GM12878 (cell line): ENCODE data around the gene THAP2. TPM values are rescaled to one million over a fixed set of nuclear protein-coding genes. Genes with fewer than 3 reads are reported as not detected.

Experiments
- ATAC-seq: fragments of 200-7000 bp; cut with Tn5 transposase; 3 replicates; pipeline ENCODE4 v1.9.1; 2020; ENCODE audit warnings: mild to moderate bottlenecking, moderate library complexity
- BruUV-seq: library from RNA; stranded (reverse); fragments of 400-500 nt; replicated peaks from 2 replicates; lab custom pipeline; 2021; lab: Mats Ljungman, UMichigan
- CTCF ChIA-PET: fragments of 300-600 bp; sonication (Branson Sonifier 250); formaldehyde crosslinking; extraction: SDS; loops from one replicate; lab custom pipeline; 2021; ENCODE audit warnings: inconsistent platforms; lab: Yijun Ruan, JAX
- POLR2A ChIA-PET: fragments of 350-600 bp; formaldehyde crosslinking; extraction: SDS; loops from one replicate; lab custom pipeline; 2021; ENCODE audit warnings: inconsistent platforms; lab: Charles Lee
- RAD21 ChIA-PET: fragments of 300-600 bp; sonication (Branson Sonifier 250); formaldehyde crosslinking; loops from one replicate; lab custom pipeline; 2023; ENCODE audit warnings: antibody characterized with exemption; ENCODE audit not compliant: unreplicated experiment; lab: Charles Lee
- SMC1A ChIA-PET: fragments of 300-600 bp; sonication (Branson Sonifier 250); formaldehyde crosslinking; loops from one replicate; lab custom pipeline; 2023; ENCODE audit not compliant: unreplicated experiment, uncharacterized antibody; lab: Charles Lee
- DNase-seq: peaks from one replicate; pipeline ENCODE4 v3.0.0-alpha.2; 2011; ENCODE audit warnings: low read depth, low spot score
- FAIRE-seq: peaks from 3 replicates; lab custom pipeline; 2011; peaks lifted over from hg19 to GRCh38; lab: Jason Lieb, UNC
- H2AFZ ChIP-seq: 2 replicates; pipeline ENCODE4 v1.6.0; 2011; ENCODE audit warnings: low read depth, low read length, control low read depth; ENCODE audit not compliant: control insufficient read depth
- H3K27ac ChIP-seq: 2 replicates; pipeline ENCODE4 v1.5.1; 2011; ENCODE audit warnings: control low read depth; ENCODE audit not compliant: control insufficient read depth, insufficient read depth
- H3K27me3 ChIP-seq, 2 experiments: replicated peaks in 1 of 2; 2 replicates each; pipeline versions ENCODE4 v1.6.0 to v1.6.1; 2011; ENCODE audit warnings: low read length in 1 of 2; ENCODE audit not compliant: control insufficient read depth in 2 of 2, insufficient read depth in 2 of 2
- H3K36me3 ChIP-seq, 2 experiments: 2 replicates each; pipeline ENCODE4 v1.5.1; 2011; ENCODE audit warnings: low read length in 1 of 2; ENCODE audit not compliant: control insufficient read depth in 2 of 2, insufficient read depth in 2 of 2
- H3K4me1 ChIP-seq: 2 replicates; pipeline ENCODE4 v1.6.1; 2011; ENCODE audit warnings: mild to moderate bottlenecking, low read length, moderate library complexity, mixed read lengths; ENCODE audit not compliant: control insufficient read depth, insufficient read depth
- H3K4me2 ChIP-seq: 2 replicates; pipeline ENCODE4 v1.6.0; 2011; ENCODE audit warnings: control low read depth; ENCODE audit not compliant: control insufficient read depth, insufficient read depth
- H3K4me3 ChIP-seq: fragments of 200-600 bp; sonication (generic); 2 replicates; pipeline ENCODE4 v1.5.1; 2016
- H3K79me2 ChIP-seq: 2 replicates; pipeline ENCODE4 v1.6.0; 2011; ENCODE audit warnings: low read length; ENCODE audit not compliant: control insufficient read depth, insufficient read depth
- H3K9ac ChIP-seq: 2 replicates; pipeline ENCODE4 v1.8.0; 2011; ENCODE audit warnings: low read length, control low read depth, mixed read lengths; ENCODE audit not compliant: control insufficient read depth, insufficient read depth
- H3K9me3 ChIP-seq: replicated peaks from 3 replicates; pipeline ENCODE4 v1.5.1; 2011; ENCODE audit warnings: mild to moderate bottlenecking, low read length; ENCODE audit not compliant: control insufficient read depth, insufficient read depth
- H4K20me1 ChIP-seq: 2 replicates; pipeline ENCODE4 v1.6.0; 2011; ENCODE audit not compliant: control insufficient read depth, insufficient read depth
- NFYB ChIP-seq: IDR thresholded peaks from 2 replicates; pipeline ENCODE4 v1.6.1; 2011; ENCODE audit warnings: low read depth, mild to moderate bottlenecking, low read length, improper control_type of control experiment, moderate library complexity; ENCODE audit not compliant: insufficient read depth
- WGBS: methylation state at CpG from one replicate; pipeline ENCODE4 v1.1.6; 2016; ENCODE audit warnings: low lambda C conversion rate; ENCODE audit not compliant: insufficient replicate concordance, insufficient coverage; ENCODE audit errors: missing lambda C conversion rate; 5-methylcytosine and 5-hydroxymethylcytosine counted together
- in situ Hi-C: fragments of 300-500 bp; cut with MboI; formaldehyde crosslinking; loops from 9 replicates; pipeline ENCODE4 v1.14.3; 2018; ENCODE audit warnings: mixed read lengths
- intact Hi-C: fragments of 100-400 bp; cut with micrococcal nuclease; formaldehyde crosslinking; loops from one replicate; pipeline ENCODE4 v1.14.2; 2022; ENCODE audit not compliant: unreplicated experiment
- polyA plus RNA-seq, 11 experiments: library from polyadenylated mRNA; depleted of rRNA in 4 of 11; unstranded in 6 of 11; stranded (reverse) in 5 of 11; fragments of >200 nt; fragmentation: Nextera tagmentation in 4 of 11; fragmentation: Illumina TruSeq in 1 of 11; extraction: Ambion mirVana in 4 of 11; extraction: Trizol in 1 of 11; gene quantifications; 1 replicate in 1 of 11; 2 replicates in 10 of 11; pipeline versions ENCODE4 v1.2.1 to v1.2.3, GENCODE V29; 2011 to 2016; ENCODE audit warnings: inconsistent platforms in 2 of 11, missing spikeins in 2 of 11, low read depth in 1 of 11
- total RNA-seq, 4 experiments: library from RNA; depleted of rRNA in 3 of 4; stranded (reverse); fragments of >200 nt in 3 of 4; fragmentation: Illumina TruSeq in 1 of 4; extraction: Trizol in 1 of 4; gene quantifications; 2 replicates each; pipeline versions ENCODE4 v1.2.1 to v1.2.3, GENCODE V29; 2013 to 2021
- TF ChIP-seq, protein P1 (sequence below): fragments of 450-650 bp; IDR thresholded peaks from 2 replicates; pipeline ENCODE4 v1.6.1; 2017; ENCODE audit warnings: mild to moderate bottlenecking

The THAP2 gene
- total and polyA plus RNA-seq, 10 of the 15 experiments (the other 5 are each of a cell fraction or from before 2014, with no cell fraction given), result 4.1 to 18.0 (median 7.3) TPM

DNA sequence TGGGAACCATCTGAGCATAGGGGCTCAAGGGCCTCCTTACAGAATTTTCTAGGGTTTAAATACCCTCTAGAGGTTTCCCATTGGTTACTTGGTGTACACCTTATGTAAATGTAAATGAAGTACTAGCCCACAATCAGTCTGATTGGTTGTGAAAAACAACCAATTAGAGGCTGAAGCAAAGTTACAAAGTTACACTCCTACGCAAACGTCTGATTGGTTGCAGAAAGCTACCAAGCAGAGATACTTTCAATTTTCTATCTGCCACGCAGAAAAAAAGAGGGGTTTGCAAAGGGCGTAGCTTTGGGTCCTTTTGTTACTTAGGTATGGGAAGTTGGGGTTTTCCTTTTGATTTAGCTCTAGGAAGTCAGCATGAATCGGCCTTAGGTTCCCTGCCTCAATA lies 20.0 kb downstream of the THAP2 start:
- 71% methylated on average over 5 of the region's 5 CpGs for WGBS
- H3K79me2 ChIP-seq, result peaks cover 29% of the 10 kb centered on the region
- DNase-seq, result no peak
- no peak for ATAC-seq
- no TSS peak for BruUV-seq
- no peak overlapping the region for H3K4me3 ChIP-seq
- ChIA-PET SMC1A (interaction anchor here (0.5 to 4.6 kb wide), 10 partner anchors 15 to 162 kb away, joined by 3 to 117 read pairs (median 4); partner anchors contain the start of genes RAB21, THAP2 and ZFC3H1), POLR2A (interaction anchor here (0.5 to 6.0 kb wide), 2 partner anchors 21 to 73 kb away, joined by 3 to 93 read pairs; partner anchors contain the start of genes THAP2 and ZFC3H1), RAD21 (interaction anchor here (1.2 to 5.3 kb wide), 4 partner anchors 9 to 75 kb away, joined by 3 to 139 read pairs (median 34); partner anchors contain the start of genes THAP2 and ZFC3H1), CTCF (interaction anchor here (1.1 to 6.7 kb wide), 8 partner anchors 9 to 268 kb away, joined by 3 to 131 read pairs (median 9); partner anchors contain the start of genes THAP2 and ZFC3H1)
- no peaks in the 10 kb centered on the region for H3K36me3 ChIP-seq
- H2AFZ ChIP-seq, result peak overlapping the region; percentile 18
- no peak overlapping the region for H3K9ac ChIP-seq
- no peaks in the 10 kb centered on the region for H3K27me3 ChIP-seq
- H3K27ac ChIP-seq, result no peak overlapping the region
- in situ Hi-C loops, result no loop called here
- TF ChIP-seq NFYB, result 0 out of 2 replicates have a peak, but pooled peaks have one; percentile 37
- TF ChIP-seq, protein P1, sequence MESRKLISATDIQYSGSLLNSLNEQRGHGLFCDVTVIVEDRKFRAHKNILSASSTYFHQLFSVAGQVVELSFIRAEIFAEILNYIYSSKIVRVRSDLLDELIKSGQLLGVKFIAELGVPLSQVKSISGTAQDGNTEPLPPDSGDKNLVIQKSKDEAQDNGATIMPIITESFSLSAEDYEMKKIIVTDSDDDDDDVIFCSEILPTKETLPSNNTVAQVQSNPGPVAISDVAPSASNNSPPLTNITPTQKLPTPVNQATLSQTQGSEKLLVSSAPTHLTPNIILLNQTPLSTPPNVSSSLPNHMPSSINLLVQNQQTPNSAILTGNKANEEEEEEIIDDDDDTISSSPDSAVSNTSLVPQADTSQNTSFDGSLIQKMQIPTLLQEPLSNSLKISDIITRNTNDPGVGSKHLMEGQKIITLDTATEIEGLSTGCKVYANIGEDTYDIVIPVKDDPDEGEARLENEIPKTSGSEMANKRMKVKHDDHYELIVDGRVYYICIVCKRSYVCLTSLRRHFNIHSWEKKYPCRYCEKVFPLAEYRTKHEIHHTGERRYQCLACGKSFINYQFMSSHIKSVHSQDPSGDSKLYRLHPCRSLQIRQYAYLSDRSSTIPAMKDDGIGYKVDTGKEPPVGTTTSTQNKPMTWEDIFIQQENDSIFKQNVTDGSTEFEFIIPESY, result no peak
- no peaks in the 10 kb centered on the region for H3K9me3 ChIP-seq
- H3K4me1 ChIP-seq, result peaks cover 14% of the 10 kb centered on the region
- intact Hi-C loops, result no loop called here
- no peaks in the 10 kb centered on the region for H4K20me1 ChIP-seq
- no peak overlapping the region for H3K4me2 ChIP-seq
- FAIRE-seq, result no peak
